Progenitor cell of endocrine pancreas (in vitro differentiated cells): ENCODE measurements around the gene RXRG. TPM values are rescaled to one million over a fixed set of nuclear protein-coding genes. Genes with fewer than 3 reads are reported as not detected.

Experiments
- DNase-seq: peaks from one replicate; pipeline ENCODE4 v3.0.0; 2021; ENCODE audit warnings: low spot score; ENCODE audit not compliant: unreplicated experiment
- H3K27ac Mint-ChIP-seq: 2 replicates; pipeline ENCODE4 v1.8.0; 2021; ENCODE audit warnings: mild to moderate bottlenecking, moderate library complexity, mixed read lengths
- H3K27me3 Mint-ChIP-seq: 2 replicates; pipeline ENCODE4 v1.8.0; 2021; ENCODE audit warnings: mixed read lengths
- H3K36me3 Mint-ChIP-seq: 2 replicates; pipeline ENCODE4 v1.8.0; 2022; ENCODE audit warnings: mixed read lengths; ENCODE audit not compliant: insufficient read depth
- H3K4me1 Mint-ChIP-seq: 2 replicates; pipeline ENCODE4 v1.8.0; 2021; ENCODE audit warnings: low read depth, mixed read lengths
- H3K4me3 Mint-ChIP-seq: 2 replicates; pipeline ENCODE4 v1.8.0; 2021; ENCODE audit warnings: low read depth, mild to moderate bottlenecking, moderate library complexity, mixed read lengths
- H3K9me3 Mint-ChIP-seq: 2 replicates; pipeline ENCODE4 v1.8.0; 2021; ENCODE audit warnings: low read depth, mixed read lengths
- total RNA-seq: library from RNA; stranded (reverse); gene quantifications from 2 replicates; pipeline ENCODE4 v1.2.1, GENCODE V29; 2021
- TF ChIP-seq, protein P1 (sequence below): fragments of 200-600 bp; sonication (generic); IDR thresholded peaks from one replicate; pipeline ENCODE4 v1.5.0; 2021; ENCODE audit warnings: antibody characterized with exemption, mild to moderate bottlenecking; ENCODE audit not compliant: unreplicated experiment

RXRG gene
- total RNA-seq, 1 donor from 2014 or later: 2.2 TPM

GRCh38 chr1:165355139-165355976, 89.6 kb downstream of the RXRG start:
- peak overlapping the region; percentile 34 for H3K4me3 Mint-ChIP-seq
- no peak for DNase-seq
- TF ChIP-seq, protein P1, sequence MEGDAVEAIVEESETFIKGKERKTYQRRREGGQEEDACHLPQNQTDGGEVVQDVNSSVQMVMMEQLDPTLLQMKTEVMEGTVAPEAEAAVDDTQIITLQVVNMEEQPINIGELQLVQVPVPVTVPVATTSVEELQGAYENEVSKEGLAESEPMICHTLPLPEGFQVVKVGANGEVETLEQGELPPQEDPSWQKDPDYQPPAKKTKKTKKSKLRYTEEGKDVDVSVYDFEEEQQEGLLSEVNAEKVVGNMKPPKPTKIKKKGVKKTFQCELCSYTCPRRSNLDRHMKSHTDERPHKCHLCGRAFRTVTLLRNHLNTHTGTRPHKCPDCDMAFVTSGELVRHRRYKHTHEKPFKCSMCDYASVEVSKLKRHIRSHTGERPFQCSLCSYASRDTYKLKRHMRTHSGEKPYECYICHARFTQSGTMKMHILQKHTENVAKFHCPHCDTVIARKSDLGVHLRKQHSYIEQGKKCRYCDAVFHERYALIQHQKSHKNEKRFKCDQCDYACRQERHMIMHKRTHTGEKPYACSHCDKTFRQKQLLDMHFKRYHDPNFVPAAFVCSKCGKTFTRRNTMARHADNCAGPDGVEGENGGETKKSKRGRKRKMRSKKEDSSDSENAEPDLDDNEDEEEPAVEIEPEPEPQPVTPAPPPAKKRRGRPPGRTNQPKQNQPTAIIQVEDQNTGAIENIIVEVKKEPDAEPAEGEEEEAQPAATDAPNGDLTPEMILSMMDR: no peak
- no peaks in the 10 kb centered on the region for H3K9me3 Mint-ChIP-seq
- no peaks in the 10 kb centered on the region for H3K36me3 Mint-ChIP-seq
- H3K27ac Mint-ChIP-seq: peak overlapping the region; percentile 54
- H3K27me3 Mint-ChIP-seq: peaks cover 93% of the 10 kb centered on the region
- H3K4me1 Mint-ChIP-seq: peaks cover 22% of the 10 kb centered on the region

DNA sequence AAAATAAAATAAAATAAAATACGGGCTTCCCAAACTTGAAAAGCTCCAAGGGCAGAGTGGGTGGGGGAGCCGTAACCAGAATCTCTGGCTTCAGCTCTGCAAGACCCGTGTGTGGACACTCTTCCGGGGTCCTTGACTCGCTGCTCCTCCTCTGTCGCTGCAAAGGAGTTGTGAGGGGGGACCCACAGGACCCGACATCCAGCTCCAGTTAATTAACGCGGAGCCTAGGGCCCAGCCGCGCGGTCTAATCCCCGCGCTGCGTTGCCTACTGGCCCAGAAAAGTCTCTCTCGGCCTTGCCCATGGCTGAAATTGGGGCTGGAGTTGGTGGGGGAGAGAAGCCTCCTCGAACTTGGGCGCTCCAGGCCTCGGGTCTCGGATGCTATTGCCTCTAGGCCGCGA, 90.2 kb downstream of the RXRG start:
- no peaks in the 10 kb centered on the region for H3K36me3 Mint-ChIP-seq
- peaks cover 22% of the 10 kb centered on the region for H3K4me1 Mint-ChIP-seq
- DNase-seq: no peak
- peaks cover 93% of the 10 kb centered on the region for H3K27me3 Mint-ChIP-seq
- H3K27ac Mint-ChIP-seq: no peak overlapping the region
- TF ChIP-seq, protein P1: no peak
- no peak overlapping the region for H3K4me3 Mint-ChIP-seq
- H3K9me3 Mint-ChIP-seq: no peaks in the 10 kb centered on the region

DNA sequence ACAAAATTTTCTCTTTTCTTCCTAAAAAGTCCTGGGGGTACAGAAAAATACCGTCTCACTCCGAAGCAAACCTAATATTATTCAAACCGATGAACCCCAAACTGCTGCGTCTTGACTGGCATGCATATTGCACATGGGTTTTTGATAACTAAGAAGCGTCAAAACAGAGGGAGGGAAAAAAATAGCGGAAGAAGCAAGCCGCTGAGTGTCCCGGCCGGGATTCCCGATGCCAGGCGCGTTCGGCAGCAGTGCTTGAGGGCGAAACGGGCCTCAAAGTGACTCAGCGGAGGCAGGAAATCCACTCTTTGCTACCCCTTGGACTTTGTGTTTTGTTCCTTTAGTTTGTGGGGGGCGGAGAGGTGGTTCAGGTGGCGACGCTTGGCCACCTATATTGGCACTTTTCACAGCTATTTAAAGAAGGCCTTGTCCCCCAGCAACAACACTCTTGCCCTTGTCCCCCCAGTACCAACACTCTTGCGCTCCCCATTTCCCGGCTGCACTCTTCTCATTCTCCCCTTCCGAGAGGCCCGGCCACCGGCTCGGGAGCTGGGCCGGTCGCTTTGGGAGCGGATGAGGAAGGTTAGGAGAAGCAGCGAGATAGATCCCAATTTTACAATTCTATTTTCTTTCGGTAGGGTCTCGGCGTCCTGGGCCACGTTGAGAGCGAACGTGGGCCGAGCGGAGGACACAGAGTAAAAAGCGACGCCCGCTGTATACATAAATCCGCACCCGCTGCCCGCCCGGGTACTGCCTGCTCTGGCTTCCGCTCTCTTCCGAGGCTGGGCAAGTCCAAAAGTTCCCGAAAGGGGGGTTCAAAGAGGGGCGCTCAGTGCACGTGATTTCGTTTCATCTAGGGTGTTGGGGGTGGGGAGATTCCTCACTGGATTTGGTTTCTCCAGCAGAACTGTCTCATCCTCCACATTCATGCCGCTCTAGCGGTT, 90.9 kb downstream of the RXRG start:
- Mint-ChIP-seq H3K27ac (peak overlapping the region; percentile 12), H3K4me3 (peak overlapping the region; percentile 2), H3K4me1 (peaks cover 22% of the 10 kb centered on the region), H3K9me3 (no peaks in the 10 kb centered on the region), H3K27me3 (peaks cover 93% of the 10 kb centered on the region), H3K36me3 (no peaks in the 10 kb centered on the region)
- TF ChIP-seq, protein P1: no peak
- DNase-seq: no peak

DNA sequence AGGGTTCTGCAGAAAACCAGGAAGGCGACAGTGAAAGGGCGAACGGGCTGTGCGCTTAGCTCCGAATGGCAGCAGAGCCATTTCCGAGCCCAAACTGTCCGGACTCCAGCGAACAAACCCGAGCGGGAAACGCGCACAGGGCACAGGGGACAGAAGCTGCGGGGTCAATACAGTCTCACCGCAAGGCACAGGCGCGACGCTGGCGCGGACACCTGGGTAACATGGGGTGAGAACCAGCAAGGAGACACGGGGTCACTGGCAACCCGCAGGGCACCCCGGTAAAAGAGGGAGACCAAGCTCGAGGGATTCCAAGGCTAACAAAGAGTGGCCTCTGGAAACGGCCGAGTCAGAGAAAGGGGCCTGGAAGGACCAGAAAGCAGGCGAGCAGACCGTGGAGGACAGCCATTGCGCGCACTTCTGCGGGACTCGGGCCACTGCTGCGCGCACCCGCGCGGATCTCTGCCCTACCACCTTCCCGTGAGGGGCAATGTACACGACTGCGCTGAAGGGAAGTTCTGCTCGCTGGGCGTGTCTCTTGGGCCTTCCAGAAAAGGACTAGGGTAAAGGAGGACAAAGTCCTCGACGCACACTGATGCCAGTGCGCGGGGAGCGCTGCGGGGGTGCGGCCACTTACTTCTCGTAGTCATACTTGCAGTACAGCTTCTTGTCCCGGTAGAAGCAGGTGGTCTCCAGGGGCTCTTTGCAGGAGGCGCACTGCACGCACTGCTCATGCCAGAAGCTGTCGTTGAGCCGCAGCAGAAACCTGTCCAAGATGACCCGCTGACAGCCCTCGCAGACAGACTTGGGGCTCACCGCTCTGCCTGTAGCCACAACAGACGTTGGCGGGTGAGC, 92.3 kb downstream of the RXRG start:
- peak; percentile 17 for DNase-seq
- TF ChIP-seq, protein P1: no peak
- no peaks in the 10 kb centered on the region for H3K9me3 Mint-ChIP-seq
- H3K4me1 Mint-ChIP-seq: peaks cover 22% of the 10 kb centered on the region
- H3K36me3 Mint-ChIP-seq: no peaks in the 10 kb centered on the region
- H3K27ac Mint-ChIP-seq: no peak overlapping the region
- peak overlapping the region; percentile 35 for H3K4me3 Mint-ChIP-seq
- peaks cover 93% of the 10 kb centered on the region for H3K27me3 Mint-ChIP-seq
